ENCODE measurements around the gene LSM14A. TPM values are rescaled to one million over a fixed set of nuclear protein-coding genes. Genes with fewer than 3 reads are reported as not detected.

LSM14A gene
- total RNA-seq, 4 donors from 2014 or later, result 68.4 to 117 (median 98.1) TPM

- Histone ChIP-seq H3K27me3 (no peaks in the 10 kb centered on the region), H3K9me3 (no peaks in the 10 kb centered on the region), H3K36me3 (no peaks in the 10 kb centered on the region), H3K4me1 (peaks cover 0 to 6% (median 3%) of the 10 kb centered on the region in 4 donors), H3K4me3 (peak overlapping the region; percentile 43 to 94 (median 84)), H3K27ac (peak overlapping the region; percentile 42 to 96 (median 93))
- TF ChIP-seq POLR2A (IDR thresholded peaks at IDR 0.05), result no peak
- TF ChIP-seq EP300 (IDR thresholded peaks at IDR 0.05), result no peak
- no peak for TF ChIP-seq CTCF (IDR thresholded peaks at IDR 0.05)
- WGBS, 2 donors, result 83 to 84% methylated on average over 24 of the region's 24 CpGs
- DNase-seq (ENCODE audit: low spot score in 2 of 2), result no peak
Measured at GRCh38 chr19:34135054-34135800, 37.1 kb upstream of the LSM14A start.

DNA sequence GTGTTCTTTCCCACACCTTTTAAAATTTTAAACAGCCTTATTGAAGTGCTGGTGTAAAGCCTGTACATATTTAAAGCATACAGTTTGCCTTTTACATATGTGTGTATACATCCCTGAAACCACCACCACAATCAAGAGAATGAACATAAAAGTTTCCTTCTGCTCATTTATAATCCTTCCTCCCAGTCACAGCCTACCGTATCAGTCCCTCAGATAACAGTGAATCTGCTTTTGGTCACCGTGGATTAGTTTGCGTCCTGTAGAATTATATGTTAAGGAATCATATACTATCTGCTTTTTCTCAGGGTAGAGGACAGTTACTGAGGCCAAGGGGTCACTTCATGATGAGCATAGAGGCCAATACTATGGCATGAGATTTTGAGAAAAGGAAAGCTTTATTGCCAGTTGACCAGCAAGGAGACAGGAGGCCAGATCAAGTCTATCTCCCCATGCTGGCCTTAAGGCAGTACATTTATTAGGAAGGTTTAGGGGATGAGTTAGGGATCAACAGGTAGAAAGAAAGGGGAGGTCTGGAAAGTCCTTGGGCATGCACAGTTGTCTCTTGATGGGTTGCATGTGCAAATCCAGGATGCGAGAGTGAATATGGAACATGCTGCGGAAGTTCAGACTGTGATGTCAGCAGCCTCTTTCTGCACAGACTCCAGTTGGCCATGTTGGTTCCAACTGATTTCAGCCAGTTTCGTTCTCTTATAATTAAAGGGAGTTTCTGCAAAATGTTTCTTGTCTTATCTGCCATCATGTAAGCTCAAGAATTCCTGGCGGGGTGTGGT, 36.3 kb upstream of the LSM14A start:
- 75 to 76% methylated on average over 7 of the region's 7 CpGs for WGBS, 2 donors
- TF ChIP-seq POLR2A (IDR thresholded peaks at IDR 0.05), result no peak
- TF ChIP-seq CTCF (IDR thresholded peaks at IDR 0.05), result no peak
- TF ChIP-seq EP300 (IDR thresholded peaks at IDR 0.05), result no peak
- H3K36me3 ChIP-seq, result no peaks in the 10 kb centered on the region
- no peak for DNase-seq (ENCODE audit: low spot score in 2 of 2)
- H3K4me3 ChIP-seq, result no peak overlapping the region
- H3K9me3 ChIP-seq, result no peaks in the 10 kb centered on the region
- H3K27me3 ChIP-seq, result no peaks in the 10 kb centered on the region
- H3K27ac ChIP-seq, result no peak overlapping the region
- peaks cover 0 to 6% (median 3%) of the 10 kb centered on the region in 4 donors for H3K4me1 ChIP-seq

DNA sequence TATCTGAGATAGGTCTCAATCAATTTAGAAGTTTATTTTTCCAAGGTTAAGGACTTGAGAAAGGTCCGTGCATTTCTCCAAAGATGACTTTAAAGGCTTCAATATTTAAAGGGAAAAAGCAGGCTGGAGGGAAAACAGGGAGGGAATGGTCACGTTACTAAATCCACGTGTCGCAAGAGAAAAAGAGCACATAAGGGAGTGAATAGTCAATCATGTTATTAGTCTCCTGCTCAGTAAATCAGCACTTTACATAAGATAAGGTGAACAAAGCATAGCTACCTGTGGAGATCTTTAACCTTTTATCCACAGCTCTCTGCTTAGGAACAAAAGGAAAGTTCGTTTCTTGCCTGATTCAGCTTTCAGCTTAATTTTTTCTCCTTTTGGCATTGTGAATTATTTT, 31.3 kb upstream of the LSM14A start:
- H3K36me3 ChIP-seq, result no peaks in the 10 kb centered on the region
- H3K9me3 ChIP-seq, result no peaks in the 10 kb centered on the region
- H3K4me1 ChIP-seq, result no peaks in the 10 kb centered on the region
- no peak overlapping the region for H3K27ac ChIP-seq
- no peak overlapping the region for H3K4me3 ChIP-seq
- no peak for TF ChIP-seq CTCF (IDR thresholded peaks at IDR 0.05)
- TF ChIP-seq POLR2A (IDR thresholded peaks at IDR 0.05), result no peak
- TF ChIP-seq EP300 (IDR thresholded peaks at IDR 0.05), result no peak
- no peaks in the 10 kb centered on the region for H3K27me3 ChIP-seq
- WGBS, 2 donors, result 37 to 39% methylated on average over 5 of the region's 5 CpGs
- no peak for DNase-seq (ENCODE audit: low spot score in 2 of 2)

DNA sequence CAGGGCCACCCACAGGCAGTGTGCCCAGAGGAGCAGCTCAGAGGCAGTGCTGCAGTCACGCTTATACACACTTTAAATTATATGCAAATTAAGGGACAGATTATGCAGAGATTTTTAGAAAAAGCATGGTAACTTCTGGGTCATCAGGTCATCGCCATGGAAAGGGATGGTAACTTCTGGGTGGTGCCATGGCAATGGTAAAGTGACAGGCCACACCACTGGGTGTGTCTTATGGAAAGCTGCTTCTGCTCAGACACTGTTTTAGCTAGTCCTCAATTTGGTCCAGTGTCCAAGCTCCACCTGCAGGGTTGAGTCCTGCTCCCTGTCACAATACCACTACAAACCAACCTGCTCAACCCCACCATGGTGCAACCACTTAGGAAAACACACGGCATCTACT, 29.9 kb upstream of the LSM14A start:
- no peak for TF ChIP-seq EP300 (IDR thresholded peaks at IDR 0.05)
- no peak for TF ChIP-seq POLR2A (IDR thresholded peaks at IDR 0.05)
- no peak for TF ChIP-seq CTCF (IDR thresholded peaks at IDR 0.05)

DNA sequence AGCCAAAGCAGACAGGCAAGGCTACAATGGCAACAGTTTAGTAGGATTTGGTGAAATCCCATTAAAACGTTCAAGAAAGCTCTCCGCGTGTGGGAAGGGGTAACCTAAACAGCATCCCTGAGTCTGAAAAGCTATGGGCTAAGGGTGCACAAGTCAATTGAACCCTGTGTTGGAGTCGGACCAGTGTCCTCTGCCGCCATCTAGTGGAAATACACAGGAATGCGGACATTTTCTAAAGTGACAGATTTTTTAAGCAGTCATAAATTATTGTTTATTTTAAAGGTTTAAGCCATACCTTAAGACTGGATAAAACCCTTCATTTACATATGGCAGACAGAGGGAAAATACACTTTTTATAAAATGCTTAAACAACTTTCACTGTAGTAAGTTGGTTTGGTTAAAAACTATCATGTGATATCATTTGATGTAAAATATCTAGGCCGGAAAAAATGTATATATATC, 26.5 kb upstream of the LSM14A start:
- TF ChIP-seq CTCF (IDR thresholded peaks at IDR 0.05), result peak; percentile 62 to 87 (median 68)
- TF ChIP-seq POLR2A (IDR thresholded peaks at IDR 0.05), result no peak
- Histone ChIP-seq H3K36me3 (no peaks in the 10 kb centered on the region), H3K27ac (no peak overlapping the region), H3K27me3 (no peaks in the 10 kb centered on the region), H3K4me1 (no peaks in the 10 kb centered on the region), H3K9me3 (no peaks in the 10 kb centered on the region), H3K4me3 (no peak overlapping the region)
- DNase-seq (ENCODE audit: low spot score in 2 of 2), result peak in 1 of 2 donors; percentile 57
- WGBS, 2 donors, result 11 to 14% methylated on average over 7 of the region's 7 CpGs

More for the DNA sequence above, 29.9 kb upstream of the LSM14A start:
- Histone ChIP-seq H3K9me3 (no peaks in the 10 kb centered on the region), H3K27ac (no peak overlapping the region), H3K4me3 (no peak overlapping the region), H3K27me3 (no peaks in the 10 kb centered on the region), H3K4me1 (no peaks in the 10 kb centered on the region), H3K36me3 (no peaks in the 10 kb centered on the region)
- 47 to 82% methylated on average over 3 of the region's 3 CpGs for WGBS, 2 donors
- DNase-seq (ENCODE audit: low spot score in 2 of 2), result no peak
